ENCODE results near the gene GPR27. TPM values are rescaled to one million over a fixed set of nuclear protein-coding genes. Genes with fewer than 3 reads are reported as not detected.

Gene GPR27
- total and polyA plus RNA-seq, 5 donors from 2014 or later, result 0.30 to 1.4 (median 0.92) TPM; not detected in 1

GRCh38 chr3:71805199-71805598 lies 51.5 kb downstream of the GPR27 start:
- H3K36me3 ChIP-seq (ENCODE audit: control insufficient read depth, insufficient read depth, low read length), result no peaks in the 10 kb centered on the region
- H3K4me1 Mint-ChIP-seq, result no peaks in the 10 kb centered on the region
- no peak overlapping the region for H3K4me3 Mint-ChIP-seq
- no peaks in the 10 kb centered on the region for H3K36me3 Mint-ChIP-seq
- no peak for ATAC-seq (ENCODE audit: low read depth in 2 of 2)
- no peak overlapping the region for H3K4me3 ChIP-seq (ENCODE audit: low read depth, low read length)
- H3K27me3 ChIP-seq (ENCODE audit: control insufficient read depth, insufficient read depth, low read length), result peaks cover 2% of the 10 kb centered on the region
- H3K9me3 ChIP-seq (ENCODE audit: control insufficient read depth in 2 of 2, low read length in 2 of 2), result no peaks in the 10 kb centered on the region
- peaks cover 23% of the 10 kb centered on the region for H3K27me3 Mint-ChIP-seq
- no peaks in the 10 kb centered on the region for H3K4me1 ChIP-seq (ENCODE audit: control insufficient read depth, insufficient read depth, low read length, poor library complexity, severe bottlenecking)
- DNase-seq, result no peak
- H3K27ac ChIP-seq (ENCODE audit: insufficient read depth, low read length, poor library complexity, severe bottlenecking), result no peak overlapping the region
- H3K9me3 Mint-ChIP-seq, result no peaks in the 10 kb centered on the region
- no peak overlapping the region for H3K27ac Mint-ChIP-seq

GRCh38 chr3:71805691-71806090 lies 52.0 kb downstream of the GPR27 start:
- Mint-ChIP-seq H3K9me3 (no peaks in the 10 kb centered on the region), H3K27ac (no peak overlapping the region)
- no peak for ATAC-seq (ENCODE audit: low read depth in 2 of 2)

More at GRCh38 chr3:71805691-71806090, 52.0 kb downstream of the GPR27 start:
- H3K4me3 Mint-ChIP-seq, result no peak overlapping the region
- H3K4me1 ChIP-seq (ENCODE audit: control insufficient read depth, insufficient read depth, low read length, poor library complexity, severe bottlenecking), result no peaks in the 10 kb centered on the region
- H3K36me3 ChIP-seq (ENCODE audit: control insufficient read depth, insufficient read depth, low read length), result no peaks in the 10 kb centered on the region
- H3K9me3 ChIP-seq (ENCODE audit: control insufficient read depth in 2 of 2, low read length in 2 of 2), result no peaks in the 10 kb centered on the region
- no peak overlapping the region for H3K4me3 ChIP-seq (ENCODE audit: low read depth, low read length)
- H3K4me1 Mint-ChIP-seq, result no peaks in the 10 kb centered on the region
- H3K27ac ChIP-seq (ENCODE audit: insufficient read depth, low read length, poor library complexity, severe bottlenecking), result no peak overlapping the region
- no peaks in the 10 kb centered on the region for H3K27me3 ChIP-seq (ENCODE audit: control insufficient read depth, insufficient read depth, low read length)
- H3K36me3 Mint-ChIP-seq, result no peaks in the 10 kb centered on the region
- peaks cover 18% of the 10 kb centered on the region for H3K27me3 Mint-ChIP-seq
- DNase-seq, result no peak

Other genes with a start within 250 kb of the GPR27 start
- 599 TPM for gene FOXP1, start 170.1 kb upstream of the GPR27 start, total RNA-seq
- gene FOXP1, start 170.1 kb upstream of the GPR27 start, polyA plus RNA-seq, result 100 to 1,000 TPM; 301 to 367 (median 345) TPM
- 101 TPM for gene EIF4E3, start 28.5 kb upstream of the GPR27 start, total RNA-seq
- 10 to 100 TPM; 27.8 to 98.9 (median 60.1) TPM for gene EIF4E3, start 28.5 kb upstream of the GPR27 start, polyA plus RNA-seq
- 6.5 TPM for gene PROK2, start 31.3 kb downstream of the GPR27 start, total RNA-seq
- 1 to 10 TPM in 3 of 4 donors, under 1 TPM in 1; 0.89 to 2.6 (median 1.2) TPM for gene PROK2, start 31.3 kb downstream of the GPR27 start, polyA plus RNA-seq

All from CD4-positive, CD25-positive, alpha-beta regulatory T cell (primary cell).